NCI-H524 treated with DMSO at 0.1 percent for 48 hours (cell line): ENCODE data around the gene GPBP1L1.
"Not testable (repeated sequence)": the region's sequence is repeated elsewhere in the genome, so short reads cannot be mapped to it uniquely, and the experiment has no call there.

Source experiments
- DNase-seq: peaks from one replicate; lab custom pipeline; 2025; lab: John Stamatoyannopoulos, UW

The GPBP1L1 gene

GRCh38 chr1:45682942-45683341 is 3.4 kb downstream of the GPBP1L1 start:
- no peak for DNase-seq

- no peak for DNase-seq
Measured at GRCh38 chr1:45679123-45679522, 7.2 kb downstream of the GPBP1L1 start.

- DNase-seq, result no peak
Measured at GRCh38 chr1:45678489-45678888, 7.8 kb downstream of the GPBP1L1 start.

DNA sequence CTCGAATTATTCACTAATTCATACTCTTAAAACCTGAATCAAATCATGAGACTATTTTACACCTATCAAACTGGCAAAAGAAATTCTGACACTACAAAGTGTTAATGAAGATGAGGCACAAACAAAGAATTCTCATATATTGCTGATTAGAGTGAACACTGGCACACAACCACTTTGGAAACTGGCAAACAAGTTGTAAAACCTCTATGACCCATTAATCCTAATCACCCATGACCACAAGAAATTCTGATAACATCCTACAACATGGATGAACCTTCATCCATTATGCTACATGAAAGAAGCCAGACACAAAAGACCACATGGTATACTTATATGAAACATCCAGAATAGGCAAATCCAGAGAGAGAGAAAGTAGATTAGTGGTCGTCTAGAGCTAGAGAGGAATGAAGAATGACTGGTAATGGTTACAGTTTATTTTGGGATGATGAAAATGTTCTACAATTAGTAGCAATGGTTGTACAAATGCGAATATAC is 8.5 kb downstream of the GPBP1L1 start:
- no peak for DNase-seq

- DNase-seq, result not testable (repeated sequence)
Measured at GRCh38 chr1:45676553-45676952, 9.8 kb downstream of the GPBP1L1 start.

- no peak for DNase-seq
Measured at GRCh38 chr1:45674478-45674877, 11.9 kb downstream of the GPBP1L1 start.

DNA sequence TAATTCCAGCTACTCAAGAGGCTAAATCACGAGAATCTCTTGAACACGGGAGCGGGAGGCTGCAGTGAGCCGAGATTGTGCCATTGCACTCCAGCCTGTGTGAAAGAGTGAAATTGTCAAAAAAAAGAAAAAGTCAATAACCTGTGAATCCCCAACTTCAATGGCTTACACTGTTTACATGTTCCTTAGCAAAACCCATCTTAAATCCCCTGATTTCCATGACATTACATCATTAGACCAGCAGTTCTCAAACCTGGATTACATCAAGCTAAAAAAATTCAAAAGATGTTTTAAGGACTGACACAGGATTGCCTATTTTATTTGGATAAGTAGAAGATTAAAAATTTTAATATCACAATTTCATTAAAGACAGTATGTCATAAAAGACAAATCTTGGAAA is 12.4 kb downstream of the GPBP1L1 start:
- no peak for DNase-seq

- DNase-seq, result no peak
Measured at GRCh38 chr1:45669859-45670655, 16.3 kb downstream of the GPBP1L1 start.

DNA sequence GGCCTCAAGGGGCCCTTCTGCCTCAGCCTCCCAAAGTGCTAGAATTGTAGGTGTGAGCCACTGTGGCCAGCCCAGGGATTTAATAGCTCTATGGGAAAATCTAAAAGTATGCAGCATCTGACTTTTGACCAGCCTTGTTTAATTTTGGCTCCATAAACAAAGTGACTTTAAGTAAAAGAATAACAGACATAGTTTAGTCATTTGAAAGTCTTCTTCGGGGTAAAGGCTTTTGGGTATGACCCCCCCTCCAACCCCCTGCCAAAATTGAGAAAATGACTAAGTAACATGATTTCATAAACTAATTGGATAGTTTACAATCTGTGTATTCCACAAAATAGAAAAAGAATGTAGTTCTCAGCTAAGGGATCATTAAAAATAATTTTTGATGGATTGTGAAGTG is 17.0 kb downstream of the GPBP1L1 start:
- no peak for DNase-seq

- DNase-seq, result no peak
Measured at GRCh38 chr1:45668526-45668925, 17.8 kb downstream of the GPBP1L1 start.

- no peak for DNase-seq
Measured at GRCh38 chr1:45667321-45668111, 18.8 kb downstream of the GPBP1L1 start.

DNA sequence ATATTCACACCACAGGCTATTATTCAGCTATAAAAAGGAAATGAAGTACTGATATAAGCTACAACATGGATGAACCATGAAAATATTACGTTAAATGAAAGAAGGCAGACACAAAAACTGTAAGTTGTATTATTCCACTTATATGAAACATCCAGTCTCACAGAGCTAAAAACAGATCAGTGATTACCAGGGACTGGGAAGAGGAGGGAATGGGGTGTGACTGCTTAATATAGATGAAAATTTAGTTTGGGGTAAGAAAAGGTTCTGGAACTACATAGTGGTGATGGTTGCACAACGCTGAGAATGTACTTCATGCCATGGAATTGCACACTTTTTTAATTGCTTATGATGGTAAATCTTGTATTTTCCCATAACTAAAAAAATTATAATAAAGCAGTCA is 19.5 kb downstream of the GPBP1L1 start:
- DNase-seq, result no peak

- DNase-seq, result no peak
Measured at GRCh38 chr1:45660336-45660735, 26.0 kb downstream of the GPBP1L1 start.

GRCh38 chr1:45659222-45659621 is 27.1 kb downstream of the GPBP1L1 start:
- DNase-seq, result no peak

DNA sequence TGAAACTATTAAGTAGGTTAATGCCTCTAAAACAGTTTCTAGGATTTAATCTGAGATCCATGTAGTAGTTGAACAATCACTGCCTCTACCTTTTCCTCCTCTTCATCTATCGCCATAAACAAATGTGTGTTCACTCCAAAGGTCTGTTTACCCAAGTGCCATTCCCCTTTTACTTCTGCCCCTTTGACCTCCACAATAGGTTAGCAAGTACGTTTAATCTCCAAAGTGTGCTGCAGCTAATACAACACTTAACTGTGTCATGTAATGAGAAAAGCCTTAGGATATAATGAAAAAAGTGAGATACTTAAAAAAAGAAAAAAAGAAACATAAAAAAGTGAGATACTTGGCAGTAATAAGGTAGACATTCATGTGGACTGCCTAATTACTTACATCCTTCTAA is 28.2 kb downstream of the GPBP1L1 start:
- no peak for DNase-seq

DNA sequence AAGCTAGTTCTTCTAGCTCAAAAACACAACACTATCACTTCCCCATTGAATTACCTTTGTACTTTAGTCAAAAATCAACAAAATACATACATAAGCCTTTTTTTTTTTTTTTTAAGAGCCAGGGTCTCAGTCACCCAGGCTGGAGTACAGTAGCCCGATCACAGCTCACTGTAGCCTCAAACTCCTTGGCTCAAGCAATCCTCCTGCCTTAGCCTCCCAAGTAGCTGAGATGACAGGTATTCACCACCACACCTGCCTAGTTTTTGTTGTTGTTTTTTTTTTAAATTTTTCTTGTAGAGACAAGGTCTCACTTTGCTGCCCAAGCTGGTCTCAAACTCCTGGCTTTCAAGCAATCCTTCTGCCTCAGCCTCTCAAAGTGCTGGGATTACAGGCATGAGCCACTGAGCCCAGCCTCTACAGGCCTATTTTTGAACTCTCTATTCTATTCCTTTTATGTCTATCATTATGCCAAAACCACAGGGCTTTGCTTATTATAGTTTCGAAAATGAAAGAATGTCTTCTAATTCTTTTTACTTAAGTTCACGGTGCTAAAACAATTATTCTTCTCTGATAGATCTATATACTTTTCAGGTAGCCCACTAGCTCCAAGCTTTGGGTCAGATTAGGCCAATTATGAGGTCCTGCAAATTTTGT is 29.6 kb downstream of the GPBP1L1 start:
- no peak for DNase-seq

DNA sequence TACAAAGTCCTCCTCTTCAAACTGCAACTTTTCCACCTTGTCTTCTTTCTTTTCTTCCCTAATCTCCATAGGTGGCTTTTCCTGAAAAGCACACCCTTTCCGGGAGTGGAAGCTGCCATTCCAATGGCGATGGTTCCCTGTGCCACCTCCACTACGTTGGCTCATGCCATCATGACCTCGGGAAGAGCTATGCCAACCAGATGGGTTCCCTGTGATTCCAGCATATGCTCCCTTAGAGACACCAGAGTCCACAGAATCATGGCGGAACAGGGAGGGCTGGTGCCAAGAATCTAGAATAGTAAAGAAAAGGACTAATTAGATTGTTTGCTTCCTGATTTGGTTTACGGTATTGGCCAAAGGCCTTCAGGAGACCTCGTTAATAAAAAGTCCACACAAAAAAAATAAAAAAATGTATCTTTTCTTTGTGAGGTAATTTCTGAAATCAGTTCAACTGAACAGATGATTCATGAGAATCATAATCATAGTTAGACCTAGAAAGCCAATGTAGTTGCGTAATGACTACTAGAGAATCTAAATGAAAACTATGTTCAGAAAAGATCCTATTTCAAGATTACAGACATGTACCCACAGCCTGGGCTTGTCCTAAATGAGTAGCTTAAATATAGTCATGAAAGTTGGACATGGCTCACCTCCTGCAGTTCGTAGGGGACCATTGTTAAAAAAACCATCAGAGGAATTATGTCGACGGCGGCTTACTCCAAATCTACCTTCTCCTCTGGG is 31.6 kb downstream of the GPBP1L1 start:
- DNase-seq, result no peak

GRCh38 chr1:45647248-45648021 is 38.9 kb downstream of the GPBP1L1 start:
- DNase-seq, result no peak

DNA sequence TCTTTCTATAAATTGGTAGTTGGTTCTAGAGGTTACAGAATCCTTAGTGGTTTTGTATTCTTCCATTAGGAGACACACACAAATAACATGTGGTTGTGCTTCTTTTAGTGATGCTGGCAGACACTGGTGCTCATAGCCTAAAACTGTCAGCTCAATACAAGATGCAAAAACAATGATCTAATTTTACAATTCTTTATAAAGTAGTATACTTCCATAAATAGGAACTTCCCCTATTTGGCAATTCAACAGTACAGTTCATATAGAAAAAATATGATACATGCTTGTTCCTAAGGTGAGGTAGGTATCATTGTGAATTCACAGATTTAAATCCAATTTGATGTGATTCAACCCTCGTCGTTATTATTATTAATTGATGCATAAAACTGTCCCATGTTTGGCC is 41.7 kb downstream of the GPBP1L1 start:
- no peak for DNase-seq

DNA sequence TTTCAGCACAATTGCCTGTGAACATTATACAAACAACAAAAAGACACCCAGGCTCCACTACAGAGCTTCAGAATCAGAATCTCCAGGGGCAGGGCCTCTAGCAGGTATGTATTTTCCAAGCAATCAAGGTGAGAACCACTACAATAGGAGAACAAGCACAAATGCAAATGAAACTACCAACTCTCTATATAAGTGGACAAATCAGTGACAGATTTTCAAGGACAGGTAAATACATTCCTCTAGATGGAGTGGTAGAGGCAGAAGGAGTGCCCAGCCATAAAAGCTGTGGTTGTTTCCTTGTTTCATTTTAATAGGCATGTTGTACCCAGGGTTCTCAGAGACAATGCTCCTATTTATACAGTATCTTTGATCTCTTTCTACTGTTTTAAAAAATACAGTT is 42.4 kb downstream of the GPBP1L1 start:
- no peak for DNase-seq

GRCh38 chr1:45643321-45643720 is 43.0 kb downstream of the GPBP1L1 start:
- no peak for DNase-seq
